Endothelial cell of umbilical vein (primary cell): ENCODE measurements around the gene DPYD. TPM values are rescaled to one million over a fixed set of nuclear protein-coding genes. Genes with fewer than 3 reads are reported as not detected.

Source experiments
- BruUV-seq: library from RNA; stranded (reverse); fragments of 400-500 nt; replicated peaks from 2 replicates; lab custom pipeline; 2021; lab: Mats Ljungman, UMichigan
- CTCF ChIA-PET: fragments of 300-600, 350-600 bp; sonication (Branson Sonifier 250); formaldehyde crosslinking; loops from one replicate; lab custom pipeline; 2021; ENCODE audit warnings: antibody characterized with exemption, inconsistent platforms; lab: Charles Lee
- POLR2A ChIA-PET: fragments of 300-600, 350-600 bp; sonication (Branson Sonifier 250); formaldehyde crosslinking; loops from one replicate; lab custom pipeline; 2021; ENCODE audit warnings: antibody characterized with exemption, inconsistent platforms; lab: Charles Lee
- DNase-seq: peaks from one replicate; pipeline ENCODE4 v3.0.0-alpha.2; 2011; ENCODE audit warnings: low read depth, low spot score
- FAIRE-seq: peaks from 2 replicates; lab custom pipeline; 2011; peaks lifted over from hg19 to GRCh38; lab: Jason Lieb, UNC
- H2AFZ ChIP-seq: 2 replicates; pipeline ENCODE4 v1.6.0; 2012; ENCODE audit warnings: low read depth, low read length, control low read depth, inconsistent platforms
- H3K27ac ChIP-seq: 2 replicates; pipeline ENCODE4 v1.5.1; 2011; ENCODE audit warnings: low read depth, mild to moderate bottlenecking, control low read depth, low read length, moderate library complexity; ENCODE audit not compliant: insufficient read depth
- H3K27me3 ChIP-seq, 2 experiments: 2 replicates each; pipeline versions ENCODE4 v1.6.0 to v1.6.1; 2011; ENCODE audit warnings: low read length in 2 of 2, mixed read lengths in 1 of 2; ENCODE audit not compliant: control insufficient read depth in 2 of 2, insufficient read depth in 2 of 2
- H3K36me3 ChIP-seq, 2 experiments: 2 replicates in 1 of 2; 3 replicates in 1 of 2; pipeline ENCODE4 v1.5.1; 2011; ENCODE audit warnings: low read length in 2 of 2, mild to moderate bottlenecking in 1 of 2, moderate library complexity in 1 of 2; ENCODE audit not compliant: control insufficient read depth in 2 of 2, insufficient read depth in 2 of 2; ENCODE audit errors: extremely low read depth in 1 of 2
- H3K4me1 ChIP-seq: 3 replicates; pipeline ENCODE4 v1.5.1; 2011; ENCODE audit warnings: mild to moderate bottlenecking, low read length; ENCODE audit not compliant: control insufficient read depth, insufficient read depth; ENCODE audit errors: extremely low read depth
- H3K4me2 ChIP-seq: 2 replicates; pipeline ENCODE4 v1.6.1; 2011; ENCODE audit warnings: low read length, control low read depth, mixed read lengths; ENCODE audit not compliant: insufficient read depth
- H3K4me3 ChIP-seq, 3 experiments: fragments of 200-600 bp in 1 of 3; sonication (generic), shearing (Covaris generic) in 1 of 3; replicated peaks in 1 of 3; 2 replicates each; pipeline ENCODE4 v1.5.1; 2011 to 2016; ENCODE audit warnings: control low read depth in 3 of 3, low read length in 3 of 3, mild to moderate bottlenecking in 2 of 3, inconsistent platforms in 1 of 3, low read depth in 1 of 3, moderate library complexity in 1 of 3; ENCODE audit not compliant: insufficient read depth in 1 of 3
- H3K79me2 ChIP-seq: 2 replicates; pipeline ENCODE4 v1.6.0; 2012; ENCODE audit warnings: low read length, inconsistent platforms; ENCODE audit not compliant: control insufficient read depth, insufficient read depth
- H3K9ac ChIP-seq: replicated peaks from 2 replicates; pipeline ENCODE3; 2011; ENCODE audit warnings: low read length, control low read depth; ENCODE audit not compliant: insufficient read depth; ENCODE audit errors: extremely low read depth
- H3K9me1 ChIP-seq: replicated peaks from 3 replicates; pipeline ENCODE4 v1.6.0; 2011; ENCODE audit warnings: mild to moderate bottlenecking, low read length; ENCODE audit not compliant: control insufficient read depth, insufficient read depth; ENCODE audit errors: extremely low read depth
- H3K9me3 ChIP-seq: replicated peaks from 2 replicates; pipeline ENCODE4 v1.5.1; 2012; ENCODE audit warnings: low read length, inconsistent platforms; ENCODE audit not compliant: control insufficient read depth, insufficient read depth
- H4K20me1 ChIP-seq: replicated peaks from 2 replicates; pipeline ENCODE3; 2011; ENCODE audit warnings: mild to moderate bottlenecking, low read length; ENCODE audit not compliant: control insufficient read depth, insufficient read depth; ENCODE audit errors: extremely low read depth
- EZH2 ChIP-seq: IDR thresholded peaks from 2 replicates; pipeline ENCODE4 v1.6.1; 2012; ENCODE audit warnings: borderline replicate concordance, low read depth, mild to moderate bottlenecking, moderate library complexity, low read length, inconsistent platforms; ENCODE audit not compliant: severe bottlenecking
- FOS ChIP-seq: IDR thresholded peaks from 2 replicates; pipeline ENCODE4 v1.6.1; 2011; ENCODE audit warnings: mild to moderate bottlenecking, low read length, moderate library complexity, borderline replicate concordance; ENCODE audit not compliant: insufficient read depth
- GATA2 ChIP-seq: IDR thresholded peaks from 2 replicates; pipeline ENCODE4 v1.7.0; 2011; ENCODE audit warnings: low read depth, mild to moderate bottlenecking, moderate library complexity, mixed read lengths, low read length; ENCODE audit not compliant: insufficient read length, insufficient read depth
- JUN ChIP-seq: IDR thresholded peaks from 2 replicates; pipeline ENCODE4 v1.6.1; 2011; ENCODE audit warnings: borderline replicate concordance, low read depth; ENCODE audit not compliant: insufficient read length, insufficient read depth
- MYC ChIP-seq: IDR thresholded peaks from one replicate; pipeline ENCODE4 v1.6.1; 2011; ENCODE audit warnings: mild to moderate bottlenecking, low read depth, low read length
- POLR2A ChIP-seq: IDR thresholded peaks from 2 replicates; pipeline ENCODE4 v1.6.1; 2012; ENCODE audit warnings: low read depth, mild to moderate bottlenecking, control low read depth, low read length
- POLR2AphosphoS5 ChIP-seq: IDR thresholded peaks from 2 replicates; pipeline ENCODE4 v1.6.1; 2012; ENCODE audit warnings: low read depth, mild to moderate bottlenecking, control low read depth, low read length, moderate library complexity; ENCODE audit not compliant: insufficient read depth
- dilution Hi-C: fragments of 300-500 bp; cut with MboI; formaldehyde crosslinking; loops from one replicate; pipeline ENCODE4 v1.15.0; 2019; ENCODE audit warnings: low sequenced_read_pairs; ENCODE audit not compliant: extremely low pct_ligation_motif_present
- intact Hi-C: fragments of 100-400 bp; cut with micrococcal nuclease; formaldehyde crosslinking; loops from one replicate; pipeline ENCODE4 v1.10.0; 2022
- polyA plus RNA-seq, 4 experiments: library from polyadenylated mRNA; depleted of rRNA in 3 of 4; stranded (reverse) in 3 of 4; unstranded in 1 of 4; fragments of >200 nt; gene quantifications; 2 replicates each; pipeline versions ENCODE4 v1.2.1 to v1.2.3, GENCODE V29; 2011 to 2012; ENCODE audit warnings: missing spikeins in 1 of 4
- total RNA-seq: library from RNA; stranded (reverse); gene quantifications from 2 replicates; pipeline ENCODE4 v1.2.3, GENCODE V29; 2021
- TF ChIP-seq, protein P1 (sequence below): IDR thresholded peaks from 2 replicates; pipeline ENCODE4 v1.6.1; 2011; ENCODE audit not compliant: insufficient read depth, insufficient read length
- TF ChIP-seq, protein P2 (sequence below), 2 donors: IDR thresholded peaks; 1 replicate in 1 of 2; 2 replicates in 1 of 2; pipeline ENCODE4 v1.5.1; 2011; ENCODE audit warnings: low read length in 2 of 2, mild to moderate bottlenecking in 2 of 2, moderate library complexity in 2 of 2, control low read depth in 1 of 2, inconsistent platforms in 1 of 2, low read depth in 1 of 2; ENCODE audit not compliant: insufficient read depth in 1 of 2; ENCODE audit errors: extremely low read depth in 1 of 2

Gene DPYD
- total and polyA plus RNA-seq, 2 donors (not counting 3 experiments of a cell fraction or from before 2014, with no cell fraction given) = 4.6 to 15.1 TPM

GRCh38 chr1:97382206-97382605, 538.6 kb downstream of the DPYD start:
- no peaks in the 10 kb centered on the region for H3K36me3 ChIP-seq
- H3K4me2 ChIP-seq = no peak overlapping the region
- H2AFZ ChIP-seq = no peak overlapping the region
- DNase-seq (no peak), FAIRE-seq (no peak)
- BruUV-seq = no TSS peak
- H3K9me3 ChIP-seq = no peaks in the 10 kb centered on the region
- TF ChIP-seq, protein P1, sequence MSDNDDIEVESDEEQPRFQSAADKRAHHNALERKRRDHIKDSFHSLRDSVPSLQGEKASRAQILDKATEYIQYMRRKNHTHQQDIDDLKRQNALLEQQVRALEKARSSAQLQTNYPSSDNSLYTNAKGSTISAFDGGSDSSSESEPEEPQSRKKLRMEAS = no peak
- no peak for TF ChIP-seq EZH2
- TF ChIP-seq, protein P2, sequence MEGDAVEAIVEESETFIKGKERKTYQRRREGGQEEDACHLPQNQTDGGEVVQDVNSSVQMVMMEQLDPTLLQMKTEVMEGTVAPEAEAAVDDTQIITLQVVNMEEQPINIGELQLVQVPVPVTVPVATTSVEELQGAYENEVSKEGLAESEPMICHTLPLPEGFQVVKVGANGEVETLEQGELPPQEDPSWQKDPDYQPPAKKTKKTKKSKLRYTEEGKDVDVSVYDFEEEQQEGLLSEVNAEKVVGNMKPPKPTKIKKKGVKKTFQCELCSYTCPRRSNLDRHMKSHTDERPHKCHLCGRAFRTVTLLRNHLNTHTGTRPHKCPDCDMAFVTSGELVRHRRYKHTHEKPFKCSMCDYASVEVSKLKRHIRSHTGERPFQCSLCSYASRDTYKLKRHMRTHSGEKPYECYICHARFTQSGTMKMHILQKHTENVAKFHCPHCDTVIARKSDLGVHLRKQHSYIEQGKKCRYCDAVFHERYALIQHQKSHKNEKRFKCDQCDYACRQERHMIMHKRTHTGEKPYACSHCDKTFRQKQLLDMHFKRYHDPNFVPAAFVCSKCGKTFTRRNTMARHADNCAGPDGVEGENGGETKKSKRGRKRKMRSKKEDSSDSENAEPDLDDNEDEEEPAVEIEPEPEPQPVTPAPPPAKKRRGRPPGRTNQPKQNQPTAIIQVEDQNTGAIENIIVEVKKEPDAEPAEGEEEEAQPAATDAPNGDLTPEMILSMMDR (IDR thresholded peaks at IDR 0.05; ENCODE audit: extremely low read depth in 1 of 2, insufficient read depth in 1 of 2, low read depth in 1 of 2, low read length in 2 of 2) = no peak
- TF ChIP-seq JUN = no peak
- TF ChIP-seq FOS = no peak
- TF ChIP-seq GATA2 = no peak
- TF ChIP-seq MYC = no peak
- no peak for TF ChIP-seq POLR2A
- TF ChIP-seq POLR2AphosphoS5 = no peak
- peaks cover 13% of the 10 kb centered on the region for H3K4me1 ChIP-seq
- H4K20me1 ChIP-seq = no peaks in the 10 kb centered on the region
- CTCF ChIA-PET = interaction anchor here (1.5 kb wide), 1 partner anchor 14 kb away, joined by 3 read pairs; no protein-coding TSS in a partner anchor
- intact Hi-C loops = no loop called here
- no peaks in the 10 kb centered on the region for H3K79me2 ChIP-seq
- H3K27ac ChIP-seq = no peak overlapping the region
- POLR2A ChIA-PET = no interaction called here
- no peaks in the 10 kb centered on the region for H3K9me1 ChIP-seq
- dilution Hi-C loops = no loop called here
- H3K27me3 ChIP-seq = no peaks in the 10 kb centered on the region
- no peak overlapping the region for H3K4me3 ChIP-seq
- H3K9ac ChIP-seq = no peak overlapping the region
